Calu3 (cell line): Measurements from ENCODE around the gene EFCAB14. TPM values are rescaled to one million over a fixed set of nuclear protein-coding genes. Genes with fewer than 3 reads are reported as not detected.

ENCODE experiments used
- BruUV-seq: library from RNA; stranded (reverse); fragments of 400-500 nt; replicated peaks from 2 replicates; lab custom pipeline; 2021; lab: Mats Ljungman, UMichigan
- CTCF ChIA-PET: fragments of 300-600 bp; sonication (Branson Sonifier 250); formaldehyde crosslinking; loops from one replicate; lab custom pipeline; 2022; ENCODE audit warnings: antibody characterized with exemption; lab: Charles Lee
- DNase-seq: peaks from one replicate; pipeline ENCODE4 v3.0.0; 2022
- H3K27ac Mint-ChIP-seq: one replicate; pipeline ENCODE4 v1.8.0; 2022; ENCODE audit warnings: mixed read lengths; ENCODE audit not compliant: unreplicated experiment
- H3K27me3 Mint-ChIP-seq: one replicate; pipeline ENCODE4 v1.8.0; 2022; ENCODE audit warnings: mixed read lengths; ENCODE audit not compliant: unreplicated experiment
- H3K36me3 Mint-ChIP-seq: one replicate; pipeline ENCODE4 v1.8.0; 2022; ENCODE audit warnings: mild to moderate bottlenecking, moderate library complexity, mixed read lengths; ENCODE audit not compliant: insufficient read depth, unreplicated experiment
- H3K4me1 Mint-ChIP-seq: one replicate; pipeline ENCODE4 v1.8.0; 2022; ENCODE audit warnings: mild to moderate bottlenecking, low read depth, mixed read lengths; ENCODE audit not compliant: unreplicated experiment
- H3K4me3 Mint-ChIP-seq: one replicate; pipeline ENCODE4 v1.8.0; 2022; ENCODE audit warnings: mild to moderate bottlenecking, low read depth, moderate library complexity, mixed read lengths; ENCODE audit not compliant: unreplicated experiment
- H3K9me3 Mint-ChIP-seq: one replicate; pipeline ENCODE4 v1.8.0; 2022; ENCODE audit warnings: low read depth, mixed read lengths; ENCODE audit not compliant: unreplicated experiment
- intact Hi-C: fragments of 100-400 bp; cut with micrococcal nuclease; formaldehyde crosslinking; loops from one replicate; pipeline ENCODE4 v1.10.0; 2022; ENCODE audit not compliant: unreplicated experiment
- total RNA-seq: library from RNA; stranded (reverse); gene quantifications from 2 replicates; pipeline ENCODE4 v1.2.3, GENCODE V29; 2022
- TF ChIP-seq, protein P1 (sequence below): fragments of 200-600 bp; IDR thresholded peaks from one replicate; pipeline ENCODE4 v1.8.0; 2022; ENCODE audit warnings: antibody characterized with exemption; ENCODE audit not compliant: unreplicated experiment

Gene EFCAB14
- total RNA-seq, 1 experiment from 2014 or later, result 108 TPM

DNA sequence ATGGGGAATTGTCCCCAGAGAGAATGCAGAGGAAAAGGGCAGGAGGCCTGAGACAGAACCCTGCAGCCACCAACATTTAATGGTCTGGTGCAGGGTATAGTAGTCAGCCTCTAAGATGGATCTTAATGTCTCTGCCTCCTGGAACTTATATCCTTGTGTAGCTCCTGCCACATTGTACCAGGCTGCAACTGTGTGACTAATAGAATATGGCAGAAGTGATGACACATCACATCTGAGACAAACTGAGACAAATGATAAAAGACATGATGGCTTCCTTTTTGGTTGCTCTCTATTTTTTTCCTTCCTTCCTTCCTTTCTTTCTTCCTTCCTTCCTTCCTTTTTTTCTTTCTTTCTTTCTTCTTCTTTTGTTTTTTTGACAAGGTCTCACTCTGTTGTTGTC lies 42.8 kb upstream of the EFCAB14 start:
- Mint-ChIP-seq H3K36me3 (peaks cover 15% of the 10 kb centered on the region), H3K4me1 (peaks cover 48% of the 10 kb centered on the region), H3K9me3 (peaks cover 6% of the 10 kb centered on the region), H3K4me3 (no peak overlapping the region), H3K27ac (no peak overlapping the region), H3K27me3 (no peaks in the 10 kb centered on the region)
- CTCF ChIA-PET, result no interaction called here
- DNase-seq, result no peak
- no TSS peak for BruUV-seq
- TF ChIP-seq, protein P1, sequence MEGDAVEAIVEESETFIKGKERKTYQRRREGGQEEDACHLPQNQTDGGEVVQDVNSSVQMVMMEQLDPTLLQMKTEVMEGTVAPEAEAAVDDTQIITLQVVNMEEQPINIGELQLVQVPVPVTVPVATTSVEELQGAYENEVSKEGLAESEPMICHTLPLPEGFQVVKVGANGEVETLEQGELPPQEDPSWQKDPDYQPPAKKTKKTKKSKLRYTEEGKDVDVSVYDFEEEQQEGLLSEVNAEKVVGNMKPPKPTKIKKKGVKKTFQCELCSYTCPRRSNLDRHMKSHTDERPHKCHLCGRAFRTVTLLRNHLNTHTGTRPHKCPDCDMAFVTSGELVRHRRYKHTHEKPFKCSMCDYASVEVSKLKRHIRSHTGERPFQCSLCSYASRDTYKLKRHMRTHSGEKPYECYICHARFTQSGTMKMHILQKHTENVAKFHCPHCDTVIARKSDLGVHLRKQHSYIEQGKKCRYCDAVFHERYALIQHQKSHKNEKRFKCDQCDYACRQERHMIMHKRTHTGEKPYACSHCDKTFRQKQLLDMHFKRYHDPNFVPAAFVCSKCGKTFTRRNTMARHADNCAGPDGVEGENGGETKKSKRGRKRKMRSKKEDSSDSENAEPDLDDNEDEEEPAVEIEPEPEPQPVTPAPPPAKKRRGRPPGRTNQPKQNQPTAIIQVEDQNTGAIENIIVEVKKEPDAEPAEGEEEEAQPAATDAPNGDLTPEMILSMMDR, result no peak
- intact Hi-C loops, result no loop called here

DNA sequence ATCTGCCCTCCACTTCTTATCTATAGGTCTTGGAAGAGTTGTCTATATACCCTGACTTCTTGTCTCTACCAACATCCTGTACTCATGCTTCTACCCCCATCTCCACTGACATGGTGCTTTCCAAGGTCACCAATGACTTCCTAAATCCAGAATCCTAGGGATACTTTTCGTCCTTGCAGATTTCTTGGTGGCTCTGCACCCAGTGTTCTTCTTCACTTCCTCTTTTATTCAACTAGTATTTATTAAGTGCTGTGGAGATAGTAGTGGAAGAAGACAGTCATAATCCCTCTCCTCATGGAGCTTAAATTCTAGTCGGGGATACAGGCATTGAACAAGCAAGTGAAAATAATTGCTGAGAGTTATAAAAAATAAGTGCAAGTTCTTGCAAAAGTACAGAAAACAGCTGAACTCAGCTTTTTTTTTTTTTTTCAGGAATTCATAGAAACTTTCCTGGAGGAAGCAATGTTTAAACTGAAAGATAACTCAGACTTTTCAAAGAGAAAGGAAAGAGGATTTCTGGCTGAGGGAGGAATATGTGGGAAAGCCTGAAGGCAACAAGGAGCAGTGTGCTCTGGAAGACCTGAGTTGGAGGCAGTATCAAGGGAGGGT lies 41.7 kb upstream of the EFCAB14 start:
- peaks cover 23% of the 10 kb centered on the region for H3K36me3 Mint-ChIP-seq
- intact Hi-C loops, result no loop called here
- peaks cover 6% of the 10 kb centered on the region for H3K9me3 Mint-ChIP-seq
- H3K27me3 Mint-ChIP-seq, result no peaks in the 10 kb centered on the region
- peak overlapping the region; percentile 25 for H3K27ac Mint-ChIP-seq
- H3K4me3 Mint-ChIP-seq, result no peak overlapping the region
- H3K4me1 Mint-ChIP-seq, result peaks cover 59% of the 10 kb centered on the region
- no peak for DNase-seq
- TF ChIP-seq, protein P1, result no peak
- CTCF ChIA-PET, result no interaction called here
- BruUV-seq, result no TSS peak

DNA sequence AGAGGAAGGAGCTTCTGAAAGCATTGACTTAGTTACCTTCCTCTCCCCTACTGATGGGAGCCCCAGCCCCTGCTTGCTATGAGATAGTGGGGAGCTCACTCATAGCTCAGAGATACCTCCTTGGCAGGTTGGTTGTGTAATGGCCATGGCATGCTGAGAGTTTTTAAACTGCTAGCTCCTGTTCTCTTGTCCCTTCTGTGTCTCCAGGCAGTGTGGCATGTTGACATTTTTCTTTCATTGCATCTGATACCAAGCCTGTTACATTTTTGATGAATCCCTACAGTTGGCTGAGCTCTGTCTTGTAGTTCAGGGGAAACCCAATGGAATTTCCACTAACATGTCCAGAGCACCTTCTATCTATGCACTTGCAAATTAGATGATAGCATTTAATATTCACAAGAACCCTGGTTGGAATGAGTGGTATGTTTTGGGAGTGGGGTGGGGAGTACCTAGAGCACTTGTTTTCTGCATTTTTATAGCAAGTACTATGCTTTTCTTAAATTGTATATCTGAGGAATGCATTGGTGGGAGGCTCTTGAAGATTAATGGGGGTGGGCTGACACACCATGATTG lies 39.1 kb upstream of the EFCAB14 start:
- Mint-ChIP-seq H3K4me3 (peak overlapping the region; percentile 59), H3K9me3 (peaks cover 6% of the 10 kb centered on the region), H3K36me3 (peaks cover 33% of the 10 kb centered on the region), H3K27me3 (no peaks in the 10 kb centered on the region), H3K27ac (peak overlapping the region; percentile 93), H3K4me1 (peaks cover 85% of the 10 kb centered on the region)
- CTCF ChIA-PET, result interaction anchor here (0.9 kb wide), 2 partner anchors 10 to 46 kb away, joined by 3 to 5 read pairs; no protein-coding TSS in a partner anchor
- TF ChIP-seq, protein P1, result no peak
- BruUV-seq, result no TSS peak
- intact Hi-C loops, result loop anchor here (2.0 kb wide), 1 partner anchor 99 kb away; no protein-coding TSS in a partner anchor
- no peak for DNase-seq

DNA sequence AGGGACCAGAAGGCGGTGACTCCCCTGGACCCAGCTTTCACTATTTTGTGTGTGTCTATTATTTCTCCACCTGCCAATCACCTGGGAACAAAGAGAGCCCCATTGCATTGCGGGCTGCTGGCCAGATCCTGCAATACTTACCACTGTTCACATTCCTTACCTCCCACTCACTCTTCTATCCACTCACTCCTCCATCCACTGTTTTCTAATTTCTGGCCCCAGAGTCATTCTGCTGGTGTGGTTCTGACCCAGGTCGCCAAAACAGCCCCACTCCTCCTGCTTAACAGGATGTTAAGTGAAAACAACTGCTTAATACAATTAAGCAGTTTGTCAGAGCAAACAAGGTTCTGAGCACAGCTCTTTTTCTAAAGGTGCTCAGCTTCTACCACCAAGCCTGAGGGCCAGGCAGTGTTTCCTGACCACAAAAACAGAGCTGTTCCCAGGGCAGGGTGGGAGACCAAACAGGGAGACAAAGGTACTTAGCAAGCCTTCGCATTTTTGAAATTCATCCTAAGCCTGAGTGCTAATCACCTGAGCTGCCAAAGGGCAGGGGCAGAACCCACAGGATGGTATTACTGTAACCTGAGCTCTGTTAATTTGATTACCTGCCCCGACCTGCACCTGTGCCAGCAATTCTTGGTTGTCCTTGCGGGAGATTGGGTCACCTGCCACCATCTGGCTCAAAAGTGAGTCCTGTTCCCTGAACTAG lies 38.5 kb upstream of the EFCAB14 start:
- TF ChIP-seq, protein P1, result no peak
- DNase-seq, result peak; percentile 72
- BruUV-seq, result TSS peak; percentile 80
- Mint-ChIP-seq H3K9me3 (peaks cover 6% of the 10 kb centered on the region), H3K27ac (peak overlapping the region; percentile 93), H3K27me3 (no peaks in the 10 kb centered on the region), H3K36me3 (peaks cover 33% of the 10 kb centered on the region), H3K4me1 (peaks cover 91% of the 10 kb centered on the region), H3K4me3 (peak overlapping the region; percentile 59)
- intact Hi-C loops, result loop anchor here (2.0 kb wide), 1 partner anchor 99 kb away; no protein-coding TSS in a partner anchor
- CTCF ChIA-PET, result interaction anchor here (0.7 to 0.9 kb wide), 3 partner anchors 10 to 49 kb away, joined by 3 to 5 read pairs (median 3); no protein-coding TSS in a partner anchor
